B cell (primary cell): ENCODE measurements around the gene PPM1J.

Source experiments
- CTCF ChIP-seq: fragments of 200-600 bp; IDR thresholded peaks from one replicate; pipeline ENCODE4 v1.8.0; 2022; ENCODE audit warnings: antibody characterized with exemption, mild to moderate bottlenecking
- EZH2 ChIP-seq: IDR thresholded peaks from 2 replicates; pipeline ENCODE4 v1.6.1; 2012; ENCODE audit warnings: borderline replicate concordance, low read depth, mild to moderate bottlenecking, moderate library complexity, low read length; ENCODE audit not compliant: insufficient read depth, poor library complexity, severe bottlenecking

GRCh38 chr1:112704934-112705627 lies 10.1 kb downstream of the PPM1J start:
- TF ChIP-seq CTCF (no peak), EZH2 (no peak)
